Astrocyte of the hippocampus (primary cell): ENCODE data around the gene KRT26.
"Not testable (repeated sequence)": the region's sequence is repeated elsewhere in the genome, so short reads cannot be mapped to it uniquely, and the experiment has no call there.

Experiments
- DNase-seq: peaks from one replicate; pipeline ENCODE4 v3.0.0; 2011; ENCODE audit warnings: low read depth, low spot score

Gene KRT26

GRCh38 chr17:40794466-40794865 lies 22.5 kb upstream of the KRT26 start:
- DNase-seq = no peak

- DNase-seq = no peak
These were observed 21.8 kb upstream of the KRT26 start for GRCh38 chr17:40793832-40794231.

GRCh38 chr17:40791787-40792436 lies 19.9 kb upstream of the KRT26 start:
- DNase-seq = peak; percentile 47

- DNase-seq = no peak
These were observed 19.1 kb upstream of the KRT26 start for GRCh38 chr17:40791111-40791510.

GRCh38 chr17:40782450-40782849 lies 10.4 kb upstream of the KRT26 start, which contains the start of gene KRT27:
Gene KRT27 (minus strand): TSS chr17:40782550. CDS start chr17:40782493, 57 bp downstream.
- no peak for DNase-seq

GRCh38 chr17:40779181-40779909 lies 7.3 kb upstream of the KRT26 start:
- DNase-seq = peak; percentile 10

- no peak for DNase-seq
These were observed 6.5 kb upstream of the KRT26 start for GRCh38 chr17:40778461-40778860.

GRCh38 chr17:40777971-40778370 lies 6.0 kb upstream of the KRT26 start:
- no peak for DNase-seq

GRCh38 chr17:40777459-40777858 lies 5.5 kb upstream of the KRT26 start:
- no peak for DNase-seq

GRCh38 chr17:40775945-40776344 lies 3.9 kb upstream of the KRT26 start:
- no peak for DNase-seq

GRCh38 chr17:40765657-40766056 lies 6.3 kb downstream of the KRT26 start:
- DNase-seq = no peak

- DNase-seq = no peak
These were observed 8.2 kb downstream of the KRT26 start for GRCh38 chr17:40763752-40764151.

GRCh38 chr17:40760105-40761016 lies 11.6 kb downstream of the KRT26 start:
- no peak for DNase-seq

- DNase-seq = no peak
These were observed 16.8 kb downstream of the KRT26 start, which contains the start of gene KRT25 for GRCh38 chr17:40755231-40755630. Gene KRT25 (minus strand): TSS chr17:40755331. CDS start chr17:40755271, 60 bp downstream.

GRCh38 chr17:40753804-40754203 lies 18.2 kb downstream of the KRT26 start:
- DNase-seq = no peak

GRCh38 chr17:40751065-40751464 lies 20.9 kb downstream of the KRT26 start:
- DNase-seq = no peak

GRCh38 chr17:40750391-40750790 lies 21.6 kb downstream of the KRT26 start:
- DNase-seq = no peak

- not testable (repeated sequence) for DNase-seq
These were observed 23.3 kb downstream of the KRT26 start for GRCh38 chr17:40748666-40749065.

GRCh38 chr17:40738553-40738952 lies 33.4 kb downstream of the KRT26 start:
- no peak for DNase-seq

- no peak for DNase-seq
These were observed 37.0 kb downstream of the KRT26 start for GRCh38 chr17:40735016-40735415.

GRCh38 chr17:40734018-40734417 lies 38.0 kb downstream of the KRT26 start:
- DNase-seq = no peak

GRCh38 chr17:40730970-40731369 lies 41.0 kb downstream of the KRT26 start:
- no peak for DNase-seq
